HepG2 (cell line): ENCODE results near the gene FAM118A. TPM values are rescaled to one million over a fixed set of nuclear protein-coding genes. Genes with fewer than 3 reads are reported as not detected.

Experiments
- ATAC-seq: fragments of 200-7000 bp; cut with Tn5 transposase; 3 replicates; pipeline ENCODE4 v1.9.1; 2020; ENCODE audit warnings: mild to moderate bottlenecking, moderate library complexity
- BruUV-seq: library from RNA; stranded (reverse); fragments of 400-500 nt; replicated peaks from 2 replicates; lab custom pipeline; 2021; lab: Mats Ljungman, UMichigan
- CTCF ChIA-PET: fragments of 300-600 bp; formaldehyde crosslinking; extraction: SDS; loops from one replicate; lab custom pipeline; 2021; ENCODE audit warnings: low total read pairs, inconsistent platforms, low intra/inter-chr PET ratio; lab: Yijun Ruan, JAX
- POLR2A ChIA-PET: fragments of 350-600 bp; sonication (Branson Sonifier 250); formaldehyde crosslinking; loops from one replicate; lab custom pipeline; 2020; ENCODE audit warnings: antibody characterized with exemption, inconsistent platforms; lab: Yijun Ruan, JAX
- DNase-seq: peaks from one replicate; pipeline ENCODE4 v3.0.0-alpha.2; 2015; ENCODE audit warnings: low spot score
- FAIRE-seq: peaks from 3 replicates; lab custom pipeline; 2011; peaks lifted over from hg19 to GRCh38; lab: Jason Lieb, UNC
- H2AFZ ChIP-seq: one replicate; pipeline ENCODE4 v1.6.1; 2011; ENCODE audit warnings: low read length, inconsistent platforms
- H3K27ac ChIP-seq: fragments of 300-600 bp; 3 replicates; pipeline ENCODE4 v1.8.0; 2011; ENCODE audit warnings: mixed run types, mild to moderate bottlenecking, mixed read lengths, low read length, inconsistent platforms; ENCODE audit not compliant: insufficient read depth; ENCODE audit errors: extremely low read length
- H3K27me3 ChIP-seq, 2 experiments: fragments of 200-600 bp in 1 of 2; 2 replicates in 1 of 2; 3 replicates in 1 of 2; pipeline versions ENCODE4 v1.6.0 to v1.8.0; 2011; ENCODE audit warnings: low read length in 2 of 2, mild to moderate bottlenecking in 2 of 2, moderate library complexity in 2 of 2, inconsistent platforms in 1 of 2; ENCODE audit not compliant: insufficient read depth in 2 of 2, control insufficient read depth in 1 of 2
- H3K36me3 ChIP-seq, 2 experiments: fragments of 200-600 bp in 1 of 2; replicated peaks in 1 of 2; 2 replicates in 1 of 2; 3 replicates in 1 of 2; pipeline versions ENCODE4 v1.5.1 to v1.8.0; 2011; ENCODE audit warnings: low read length in 2 of 2, inconsistent platforms in 1 of 2; ENCODE audit not compliant: insufficient read depth in 2 of 2, control insufficient read depth in 1 of 2
- H3K4me1 ChIP-seq: 2 replicates; pipeline ENCODE4 v1.5.1; 2012; ENCODE audit warnings: low read length, inconsistent platforms; ENCODE audit not compliant: insufficient read depth
- H3K4me2 ChIP-seq: 2 replicates; pipeline ENCODE4 v1.6.0; 2011; ENCODE audit warnings: low read depth, low read length, inconsistent platforms
- H3K4me3 ChIP-seq, 3 experiments: fragments of 200-600 bp in 1 of 3; sonication (generic), shearing (Covaris generic) in 1 of 3; replicated peaks in 1 of 3; 2 replicates each; pipeline ENCODE4 v1.5.1; 2011 to 2016; ENCODE audit warnings: low read length in 3 of 3, inconsistent platforms in 2 of 3, low read depth in 2 of 3, mild to moderate bottlenecking in 2 of 3, control low read depth in 1 of 3, mixed read lengths in 1 of 3; ENCODE audit not compliant: insufficient read depth in 1 of 3
- H3K79me2 ChIP-seq: one replicate; pipeline ENCODE4 v1.6.1; 2011; ENCODE audit warnings: low read length, inconsistent platforms; ENCODE audit not compliant: insufficient read depth
- H3K9ac ChIP-seq: 2 replicates; pipeline ENCODE4 v1.6.0; 2011; ENCODE audit warnings: mild to moderate bottlenecking, low read depth, low read length, inconsistent platforms; ENCODE audit not compliant: insufficient read depth
- H3K9me3 ChIP-seq: 2 replicates; pipeline ENCODE4 v1.5.1; 2012; ENCODE audit warnings: mild to moderate bottlenecking, low read length
- H4K20me1 ChIP-seq: 2 replicates; pipeline ENCODE4 v1.6.0; 2011; ENCODE audit warnings: inconsistent platforms, mild to moderate bottlenecking, low read length, moderate library complexity; ENCODE audit not compliant: insufficient read depth
- E2F5 ChIP-seq: sonication (generic); formaldehyde crosslinking; conservative IDR thresholded peaks from 2 replicates; pipeline ENCODE4 v1.4.0; 2020; ENCODE audit warnings: missing genetic modification reagents
- FOXO4 ChIP-seq: sonication (generic); formaldehyde crosslinking; conservative IDR thresholded peaks from 2 replicates; pipeline ENCODE4 v1.8.1; 2023; ENCODE audit warnings: missing genetic modification reagents
- MXD4 ChIP-seq: IDR thresholded peaks from 2 replicates; pipeline ENCODE4 v1.6.1; 2016; ENCODE audit warnings: mild to moderate bottlenecking, missing biosample characterization, missing genetic modification reagents
- ZBTB8A ChIP-seq: sonication (generic); formaldehyde crosslinking; IDR thresholded peaks from 2 replicates; pipeline ENCODE4 v1.4.0; 2020; ENCODE audit warnings: mild to moderate bottlenecking, low read depth, missing genetic modification reagents, borderline replicate concordance
- ZNF296 ChIP-seq: sonication (generic); formaldehyde crosslinking; conservative IDR thresholded peaks from 2 replicates; pipeline ENCODE4 v1.5.0; 2020; ENCODE audit warnings: mild to moderate bottlenecking, missing genetic modification reagents
- ZSCAN12 ChIP-seq: sonication (generic); formaldehyde crosslinking; IDR thresholded peaks from 2 replicates; pipeline ENCODE4 v1.9.0; 2021; ENCODE audit warnings: mild to moderate bottlenecking, missing genetic modification reagents
- WGBS: methylation state at CpG from one replicate; pipeline ENCODE4 v1.1.6; 2017; ENCODE audit warnings: low lambda C conversion rate; 5-methylcytosine and 5-hydroxymethylcytosine counted together
- in situ Hi-C: cut with HindIII; loops from 2 replicates; pipeline ENCODE4 v1.10.0; 2017; ENCODE audit warnings: low pct_unique_long_range_greater_than_20kb; ENCODE audit not compliant: extremely low pct_ligation_motif_present
- intact Hi-C: fragments of 100-400 bp; cut with micrococcal nuclease; formaldehyde crosslinking; loops from one replicate; pipeline ENCODE4 v1.10.0; 2022; ENCODE audit not compliant: unreplicated experiment
- polyA plus RNA-seq, 8 experiments: library from polyadenylated mRNA; depleted of rRNA in 3 of 8; stranded (reverse) in 7 of 8; unstranded in 1 of 8; fragments of >200 nt; fragmentation: Illumina TruSeq in 4 of 8; extraction: Trizol in 4 of 8; gene quantifications; 2 replicates each; pipeline versions ENCODE4 v1.2.1 to v1.2.3, GENCODE V29; 2011 to 2016; ENCODE audit warnings: low read depth in 4 of 8, missing spikeins in 1 of 8, mixed read lengths in 1 of 8; ENCODE audit not compliant: insufficient read depth in 1 of 8
- total RNA-seq, 5 experiments: library from RNA; depleted of rRNA; stranded (reverse); fragments of >200 nt; fragmentation: Illumina TruSeq; extraction: Trizol; gene quantifications; 2 replicates each; pipeline ENCODE4 v1.2.3, GENCODE V29; 2016; ENCODE audit warnings: low read depth in 1 of 5
- TF ChIP-seq, protein P1 (sequence below): sonication (generic); formaldehyde crosslinking; IDR thresholded peaks from 2 replicates; pipeline ENCODE4 v1.9.0; 2021; ENCODE audit warnings: missing genetic modification reagents, borderline replicate concordance

Gene FAM118A
- total and polyA plus RNA-seq, 2 of the 13 experiments (the other 11 are each of a cell fraction or from before 2014, with no cell fraction given), result 36.7 to 48.2 TPM

GRCh38 chr22:45318168-45318557 is 8.4 kb downstream of the FAM118A start:
- ATAC-seq, result no peak
- Histone ChIP-seq H3K36me3 (peaks cover 12 to 21% of the 10 kb centered on the region in 2 experiments), H3K4me1 (peaks cover 75% of the 10 kb centered on the region), H3K9ac (no peak overlapping the region), H4K20me1 (peaks cover 17% of the 10 kb centered on the region), H3K4me2 (no peak overlapping the region), H3K27ac (no peak overlapping the region), H3K27me3 (no peaks in the 10 kb centered on the region), H3K9me3 (no peaks in the 10 kb centered on the region), H2AFZ (no peak overlapping the region), H3K4me3 (no peak overlapping the region), H3K79me2 (peaks cover 92% of the 10 kb centered on the region)
- no peak for FAIRE-seq
- intact Hi-C loops, result no loop called here
- TF ChIP-seq FOXO4 (CRISPR knock-in tag) (no peak), ZNF296 (no peak), E2F5 (no peak), ZSCAN12 (CRISPR knock-in tag) (no peak), MXD4 (no peak), ZBTB8A (no peak)
- TF ChIP-seq, protein P1, sequence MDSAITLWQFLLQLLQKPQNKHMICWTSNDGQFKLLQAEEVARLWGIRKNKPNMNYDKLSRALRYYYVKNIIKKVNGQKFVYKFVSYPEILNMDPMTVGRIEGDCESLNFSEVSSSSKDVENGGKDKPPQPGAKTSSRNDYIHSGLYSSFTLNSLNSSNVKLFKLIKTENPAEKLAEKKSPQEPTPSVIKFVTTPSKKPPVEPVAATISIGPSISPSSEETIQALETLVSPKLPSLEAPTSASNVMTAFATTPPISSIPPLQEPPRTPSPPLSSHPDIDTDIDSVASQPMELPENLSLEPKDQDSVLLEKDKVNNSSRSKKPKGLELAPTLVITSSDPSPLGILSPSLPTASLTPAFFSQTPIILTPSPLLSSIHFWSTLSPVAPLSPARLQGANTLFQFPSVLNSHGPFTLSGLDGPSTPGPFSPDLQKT (CRISPR knock-in tag), result no peak
- ChIA-PET POLR2A (interaction anchor here (1.0 to 1.5 kb wide), 2 partner anchors 46 to 48 kb away, joined by 3 read pairs; no protein-coding TSS in a partner anchor), CTCF (no interaction called here)
- DNase-seq, result no peak
- BruUV-seq, result no TSS peak
- 79% methylated on average over 8 of the region's 8 CpGs for WGBS
- in situ Hi-C loops, result no loop called here
